Activated naive CD8-positive, alpha-beta T cell treated with anti-CD3 and anti-CD28 coated beads for 36 hours (primary cell): Measurements from ENCODE around the gene CLINT1. TPM values are rescaled to one million over a fixed set of nuclear protein-coding genes. Genes with fewer than 3 reads are reported as not detected.
"Not testable (repeated sequence)": the region's sequence is repeated elsewhere in the genome, so short reads cannot be mapped to it uniquely, and the experiment has no call there.

ENCODE experiments used
- DNase-seq: peaks from one replicate; pipeline ENCODE4 v3.0.0; 2021
- H3K27ac Mint-ChIP-seq: one replicate; pipeline ENCODE4 v1.8.0; 2022; ENCODE audit warnings: mild to moderate bottlenecking, moderate library complexity, mixed read lengths
- H3K27me3 Mint-ChIP-seq: one replicate; pipeline ENCODE4 v1.8.0; 2022; ENCODE audit warnings: mild to moderate bottlenecking, mixed read lengths
- H3K36me3 Mint-ChIP-seq: one replicate; pipeline ENCODE4 v1.8.0; 2021; ENCODE audit warnings: mild to moderate bottlenecking, mixed read lengths
- H3K4me1 Mint-ChIP-seq: one replicate; pipeline ENCODE4 v1.8.0; 2021; ENCODE audit warnings: mixed read lengths
- H3K4me3 Mint-ChIP-seq: one replicate; pipeline ENCODE4 v1.8.0; 2022; ENCODE audit warnings: mild to moderate bottlenecking, moderate library complexity, mixed read lengths
- H3K9me3 Mint-ChIP-seq: one replicate; pipeline ENCODE4 v1.8.0; 2022; ENCODE audit warnings: mixed read lengths
- total RNA-seq, 2 experiments: library from RNA; stranded (reverse); gene quantifications; one replicate each; pipeline ENCODE4 v1.2.3, GENCODE V29; 2021

Gene CLINT1
- total RNA-seq, 2 experiments from 2014 or later: 80.7 to 83.9 TPM

GRCh38 chr5:157870837-157871834 is 12.2 kb upstream of the CLINT1 start:
- Mint-ChIP-seq H3K9me3 (peaks cover 5% of the 10 kb centered on the region), H3K4me3 (no peak overlapping the region), H3K27me3 (no peaks in the 10 kb centered on the region), H3K36me3 (peaks cover 2% of the 10 kb centered on the region), H3K27ac (peak overlapping the region; percentile 88), H3K4me1 (peaks cover 20% of the 10 kb centered on the region)
- no peak for DNase-seq

GRCh38 chr5:157867751-157868387 is 8.9 kb upstream of the CLINT1 start:
- Mint-ChIP-seq H3K9me3 (peaks cover 5% of the 10 kb centered on the region), H3K27me3 (no peaks in the 10 kb centered on the region), H3K27ac (no peak overlapping the region), H3K4me1 (peaks cover 31% of the 10 kb centered on the region), H3K4me3 (no peak overlapping the region), H3K36me3 (peaks cover 2% of the 10 kb centered on the region)
- DNase-seq: no peak

GRCh38 chr5:157866536-157866935 is 7.6 kb upstream of the CLINT1 start:
- H3K27ac Mint-ChIP-seq: no peak overlapping the region
- no peak overlapping the region for H3K4me3 Mint-ChIP-seq
- peaks cover 33% of the 10 kb centered on the region for H3K4me1 Mint-ChIP-seq
- DNase-seq: no peak
- peaks cover 2% of the 10 kb centered on the region for H3K36me3 Mint-ChIP-seq
- no peaks in the 10 kb centered on the region for H3K27me3 Mint-ChIP-seq
- H3K9me3 Mint-ChIP-seq: peaks cover 5% of the 10 kb centered on the region

GRCh38 chr5:157865781-157866180 is 6.8 kb upstream of the CLINT1 start:
- Mint-ChIP-seq H3K4me3 (no peak overlapping the region), H3K36me3 (peaks cover 2% of the 10 kb centered on the region), H3K27me3 (no peaks in the 10 kb centered on the region), H3K9me3 (peaks cover 5% of the 10 kb centered on the region), H3K4me1 (peaks cover 33% of the 10 kb centered on the region), H3K27ac (no peak overlapping the region)
- DNase-seq: no peak

- H3K9me3 Mint-ChIP-seq: no peaks in the 10 kb centered on the region
- H3K36me3 Mint-ChIP-seq: no peaks in the 10 kb centered on the region
- H3K27me3 Mint-ChIP-seq: no peaks in the 10 kb centered on the region
- H3K4me1 Mint-ChIP-seq: peaks cover 43% of the 10 kb centered on the region
- no peak overlapping the region for H3K4me3 Mint-ChIP-seq
- no peak for DNase-seq
- H3K27ac Mint-ChIP-seq: no peak overlapping the region
These were observed 5.1 kb upstream of the CLINT1 start for GRCh38 chr5:157864067-157864466.

- Mint-ChIP-seq H3K36me3 (peaks cover 1% of the 10 kb centered on the region), H3K27me3 (no peaks in the 10 kb centered on the region), H3K4me1 (peaks cover 47% of the 10 kb centered on the region), H3K9me3 (no peaks in the 10 kb centered on the region), H3K4me3 (no peak overlapping the region), H3K27ac (no peak overlapping the region)
- no peak for DNase-seq
These were observed 3.4 kb upstream of the CLINT1 start for GRCh38 chr5:157862183-157862851.

- H3K27ac Mint-ChIP-seq: peak overlapping the region; percentile 79
- no peaks in the 10 kb centered on the region for H3K9me3 Mint-ChIP-seq
- peak overlapping the region; percentile 46 for H3K4me3 Mint-ChIP-seq
These were observed 2.2 kb upstream of the CLINT1 start for GRCh38 chr5:157860898-157861890.

GRCh38 chr5:157859227-157859575 is 256 bp upstream of the CLINT1 start:
- H3K9me3 Mint-ChIP-seq: no peaks in the 10 kb centered on the region
- peak overlapping the region; percentile 99 for H3K4me3 Mint-ChIP-seq
- DNase-seq: no peak
- no peaks in the 10 kb centered on the region for H3K27me3 Mint-ChIP-seq
- H3K4me1 Mint-ChIP-seq: peaks cover 60% of the 10 kb centered on the region
- peak overlapping the region; percentile 99 for H3K27ac Mint-ChIP-seq
- peaks cover 13% of the 10 kb centered on the region for H3K36me3 Mint-ChIP-seq

More at GRCh38 chr5:157860898-157861890, 2.2 kb upstream of the CLINT1 start:
- H3K36me3 Mint-ChIP-seq: peaks cover 5% of the 10 kb centered on the region
- no peaks in the 10 kb centered on the region for H3K27me3 Mint-ChIP-seq
- peaks cover 53% of the 10 kb centered on the region for H3K4me1 Mint-ChIP-seq
- DNase-seq: no peak

- H3K4me1 Mint-ChIP-seq: peaks cover 56% of the 10 kb centered on the region
- peaks cover 13% of the 10 kb centered on the region for H3K36me3 Mint-ChIP-seq
- peak overlapping the region; percentile 99 for H3K27ac Mint-ChIP-seq
- H3K9me3 Mint-ChIP-seq: no peaks in the 10 kb centered on the region
- peak; percentile 28 for DNase-seq
- H3K27me3 Mint-ChIP-seq: no peaks in the 10 kb centered on the region
- peak overlapping the region; percentile 99 for H3K4me3 Mint-ChIP-seq
These were observed 974 bp downstream of the CLINT1 start for GRCh38 chr5:157857816-157858526.

GRCh38 chr5:157855404-157855994 is 3.4 kb downstream of the CLINT1 start:
- Mint-ChIP-seq H3K27me3 (no peaks in the 10 kb centered on the region), H3K27ac (no peak overlapping the region), H3K4me1 (peaks cover 46% of the 10 kb centered on the region), H3K4me3 (peak overlapping the region; percentile 29), H3K9me3 (no peaks in the 10 kb centered on the region), H3K36me3 (peaks cover 19% of the 10 kb centered on the region)
- no peak for DNase-seq

GRCh38 chr5:157853365-157853764 is 5.6 kb downstream of the CLINT1 start:
- Mint-ChIP-seq H3K36me3 (peaks cover 24% of the 10 kb centered on the region), H3K4me1 (peaks cover 38% of the 10 kb centered on the region)
- not testable (repeated sequence) for DNase-seq, H3K27ac Mint-ChIP-seq, H3K27me3 Mint-ChIP-seq, H3K4me3 Mint-ChIP-seq, H3K9me3 Mint-ChIP-seq

GRCh38 chr5:157845914-157846598 is 12.9 kb downstream of the CLINT1 start:
- Mint-ChIP-seq H3K4me1 (peaks cover 26% of the 10 kb centered on the region), H3K27me3 (no peaks in the 10 kb centered on the region), H3K4me3 (no peak overlapping the region), H3K36me3 (peaks cover 20% of the 10 kb centered on the region), H3K27ac (no peak overlapping the region), H3K9me3 (no peaks in the 10 kb centered on the region)
- no peak for DNase-seq

- Mint-ChIP-seq H3K27ac (no peak overlapping the region), H3K4me1 (peaks cover 24% of the 10 kb centered on the region), H3K4me3 (no peak overlapping the region), H3K27me3 (no peaks in the 10 kb centered on the region), H3K9me3 (no peaks in the 10 kb centered on the region), H3K36me3 (peaks cover 13% of the 10 kb centered on the region)
- no peak for DNase-seq
These were observed 16.2 kb downstream of the CLINT1 start for GRCh38 chr5:157842787-157843186.
